K562 (cell line): ENCODE measurements around the gene ZNF215.

Experiments
- ELF1 ChIP-seq: fragments of 200-800 bp; sonication (Bioruptor generic); IDR thresholded peaks from 2 replicates; pipeline ENCODE4 v1.6.1; 2016; ENCODE audit warnings: missing genetic modification characterization, missing compliant biosample characterization
- HNRNPL ChIP-seq: fragments of 200-400 bp; formaldehyde crosslinking; IDR thresholded peaks from 2 replicates; pipeline ENCODE4 v1.6.1; 2017; ENCODE audit warnings: low read depth, mild to moderate bottlenecking, low read length
- KAT8 ChIP-seq: fragments of 450-650 bp; IDR thresholded peaks from 2 replicates; pipeline ENCODE4 v1.6.1; 2016; ENCODE audit warnings: low read depth, mild to moderate bottlenecking
- PCBP2 ChIP-seq: fragments of 200-400 bp; formaldehyde crosslinking; IDR thresholded peaks from 2 replicates; pipeline ENCODE4 v1.6.1; 2018; ENCODE audit warnings: low read length, low read depth, mild to moderate bottlenecking, moderate library complexity; ENCODE audit not compliant: poor library complexity, severe bottlenecking

GRCh38 chr11:6925007-6925577 lies 1.1 kb upstream of the ZNF215 start:
- TF ChIP-seq ELF1 (tag) (no peak), HNRNPL (no peak), PCBP2 (no peak), KAT8 (no peak)
